ENCODE measurements around the gene FOSB. TPM values are rescaled to one million over a fixed set of nuclear protein-coding genes. Genes with fewer than 3 reads are reported as not detected.

Gene FOSB
- polyA plus RNA-seq, 1 donor from 2014 or later: 2.1 TPM

DNA sequence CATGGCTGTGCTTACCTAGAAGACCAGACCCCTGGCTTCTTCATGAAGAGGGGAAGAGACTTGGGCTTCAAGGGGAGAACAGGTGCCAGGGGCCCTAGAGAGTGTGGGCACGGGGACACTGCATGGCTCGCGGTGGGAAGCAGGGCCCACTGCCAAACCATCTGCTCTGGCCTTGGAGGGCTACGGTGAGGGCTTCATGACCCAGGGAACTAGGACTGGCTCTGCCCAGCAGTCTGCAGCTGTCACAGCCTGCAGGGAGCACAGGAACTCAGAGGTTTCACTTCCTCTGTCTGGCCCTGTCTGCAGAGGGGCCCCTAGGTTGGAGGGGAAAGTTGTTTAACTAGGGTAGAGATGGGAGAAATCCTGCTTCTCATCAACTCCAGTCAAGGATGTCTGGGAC, 48.4 kb upstream of the FOSB start:
- H3K9me2 ChIP-seq (ENCODE audit: insufficient read depth, low read length): no peaks in the 10 kb centered on the region
- no peak overlapping the region for H2AFZ ChIP-seq (ENCODE audit: low read depth, low read length)
- H3K4me2 ChIP-seq (ENCODE audit: low read length): no peak overlapping the region
- no peaks in the 10 kb centered on the region for H3K36me3 ChIP-seq (ENCODE audit: insufficient read depth, low read length)
- H3K9me3 ChIP-seq (ENCODE audit: low read length): no peaks in the 10 kb centered on the region
- H3K79me2 ChIP-seq (replicated peaks; ENCODE audit: insufficient read depth, low read length): peaks cover 4% of the 10 kb centered on the region
- no peaks in the 10 kb centered on the region for H3F3A ChIP-seq (ENCODE audit: insufficient read depth, low read length, poor library complexity, severe bottlenecking)
- H3K27me3 ChIP-seq (ENCODE audit: insufficient read depth, low read depth, low read length): no peaks in the 10 kb centered on the region
- no peaks in the 10 kb centered on the region for H4K20me1 ChIP-seq (ENCODE audit: insufficient read depth)
- no peak overlapping the region for H3K9ac ChIP-seq (ENCODE audit: low read length)
- H3K27ac ChIP-seq (ENCODE audit: low read length): no peak overlapping the region
- no peak overlapping the region for H3K4me3 ChIP-seq (ENCODE audit: low read length)
- TF ChIP-seq TAF1 (IDR thresholded peaks at IDR 0.05; ENCODE audit: low read depth) (no peak), CTCF (IDR thresholded peaks at IDR 0.05; ENCODE audit: poor library complexity, severe bottlenecking) (no peak), EZH2 (IDR thresholded peaks at IDR 0.05; ENCODE audit: borderline replicate concordance, insufficient read depth, low read length, poor library complexity, severe bottlenecking) (no peak), RAD21 (conservative IDR thresholded peaks at IDR 0.05) (no peak), MXI1 (conservative IDR thresholded peaks at IDR 0.05; ENCODE audit: poor library complexity, severe bottlenecking) (no peak), SMC3 (conservative IDR thresholded peaks at IDR 0.05; ENCODE audit: poor library complexity) (no peak)

GRCh38 chr19:45419895-45420294, 47.9 kb upstream of the FOSB start:
- Histone ChIP-seq H3K79me2 (replicated peaks; ENCODE audit: insufficient read depth, low read length) (peaks cover 4% of the 10 kb centered on the region), H4K20me1 (ENCODE audit: insufficient read depth) (no peaks in the 10 kb centered on the region), H3K9ac (ENCODE audit: low read length) (no peak overlapping the region), H3K36me3 (ENCODE audit: insufficient read depth, low read length) (no peaks in the 10 kb centered on the region), H3K27ac (ENCODE audit: low read length) (no peak overlapping the region), H3K9me3 (ENCODE audit: low read length) (no peaks in the 10 kb centered on the region), H2AFZ (ENCODE audit: low read depth, low read length) (no peak overlapping the region), H3K4me3 (ENCODE audit: low read length) (no peak overlapping the region), H3F3A (ENCODE audit: insufficient read depth, low read length, poor library complexity, severe bottlenecking) (no peaks in the 10 kb centered on the region), H3K4me2 (ENCODE audit: low read length) (no peak overlapping the region), H3K27me3 (ENCODE audit: insufficient read depth, low read depth, low read length) (no peaks in the 10 kb centered on the region), H3K9me2 (ENCODE audit: insufficient read depth, low read length) (no peaks in the 10 kb centered on the region)
- TF ChIP-seq CTCF (IDR thresholded peaks at IDR 0.05; ENCODE audit: poor library complexity, severe bottlenecking): no peak
- no peak for TF ChIP-seq POLR2AphosphoS5 (IDR thresholded peaks at IDR 0.05)
- TF ChIP-seq EP300 (conservative IDR thresholded peaks at IDR 0.05; ENCODE audit: poor library complexity, severe bottlenecking): no peak
- TF ChIP-seq SMC3 (conservative IDR thresholded peaks at IDR 0.05; ENCODE audit: poor library complexity): no peak
- TF ChIP-seq RAD21 (conservative IDR thresholded peaks at IDR 0.05): no peak
- no peak for TF ChIP-seq TAF1 (IDR thresholded peaks at IDR 0.05; ENCODE audit: low read depth)

DNA sequence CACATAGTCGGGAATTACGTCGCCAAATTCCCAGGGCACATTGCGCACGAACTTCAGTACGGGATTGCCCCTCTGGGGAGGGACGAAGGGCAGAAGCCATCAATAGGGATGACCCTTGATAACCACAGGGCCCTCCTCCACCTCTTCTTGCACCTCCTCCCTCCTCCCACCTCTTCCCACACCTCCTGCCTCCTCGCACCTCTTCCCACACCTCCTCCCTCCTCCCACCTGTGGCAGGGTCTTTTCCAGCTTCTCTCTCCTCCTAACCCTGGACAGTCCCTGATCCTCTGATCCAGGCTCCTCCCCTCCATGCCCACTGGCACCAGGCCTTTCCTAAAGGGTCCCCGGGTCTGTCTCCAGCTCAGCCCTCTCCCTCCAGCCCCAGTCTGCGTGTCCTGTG, 47.4 kb upstream of the FOSB start:
- H3K9me2 ChIP-seq (ENCODE audit: insufficient read depth, low read length): no peaks in the 10 kb centered on the region
- H3K79me2 ChIP-seq (replicated peaks; ENCODE audit: insufficient read depth, low read length): peaks cover 4% of the 10 kb centered on the region
- H3K4me2 ChIP-seq (ENCODE audit: low read length): no peak overlapping the region
- no peaks in the 10 kb centered on the region for H3F3A ChIP-seq (ENCODE audit: insufficient read depth, low read length, poor library complexity, severe bottlenecking)
- no peak overlapping the region for H3K4me3 ChIP-seq (ENCODE audit: low read length)
- H3K9me3 ChIP-seq (ENCODE audit: low read length): no peaks in the 10 kb centered on the region
- TF ChIP-seq RAD21 (conservative IDR thresholded peaks at IDR 0.05) (no peak), TAF1 (IDR thresholded peaks at IDR 0.05; ENCODE audit: low read depth) (no peak), EZH2 (IDR thresholded peaks at IDR 0.05; ENCODE audit: borderline replicate concordance, insufficient read depth, low read length, poor library complexity, severe bottlenecking) (no peak), EP300 (conservative IDR thresholded peaks at IDR 0.05; ENCODE audit: poor library complexity, severe bottlenecking) (no peak), MXI1 (conservative IDR thresholded peaks at IDR 0.05; ENCODE audit: poor library complexity, severe bottlenecking) (no peak), SMC3 (conservative IDR thresholded peaks at IDR 0.05; ENCODE audit: poor library complexity) (no peak), POLR2AphosphoS5 (IDR thresholded peaks at IDR 0.05) (no peak), CTCF (IDR thresholded peaks at IDR 0.05; ENCODE audit: poor library complexity, severe bottlenecking) (no peak), REST (IDR thresholded peaks at IDR 0.05; ENCODE audit: borderline replicate concordance) (no peak)
- no peak overlapping the region for H3K27ac ChIP-seq (ENCODE audit: low read length)
- no peaks in the 10 kb centered on the region for H3K27me3 ChIP-seq (ENCODE audit: insufficient read depth, low read depth, low read length)
- no peak overlapping the region for H3K9ac ChIP-seq (ENCODE audit: low read length)
- no peaks in the 10 kb centered on the region for H4K20me1 ChIP-seq (ENCODE audit: insufficient read depth)
- H2AFZ ChIP-seq (ENCODE audit: low read depth, low read length): no peak overlapping the region
- H3K36me3 ChIP-seq (ENCODE audit: insufficient read depth, low read length): no peaks in the 10 kb centered on the region
